OCI-LY7 (cell line): ENCODE data around the gene PRCP. TPM values are rescaled to one million over a fixed set of nuclear protein-coding genes. Genes with fewer than 3 reads are reported as not detected.
A peak's percentile ranks its signal among the peaks of the same experiment; 100 is the strongest.

Experiments
- BruUV-seq: library from RNA; stranded (reverse); fragments of 400-500 nt; replicated peaks from 2 replicates; lab custom pipeline; 2021; lab: Mats Ljungman, UMichigan
- CTCF ChIA-PET: fragments of 300-600 bp; sonication (Branson Sonifier 250); formaldehyde crosslinking; loops from one replicate; lab custom pipeline; 2022; ENCODE audit warnings: antibody characterized with exemption; ENCODE audit not compliant: unreplicated experiment; lab: Charles Lee
- POLR2A ChIA-PET: fragments of 300-600 bp; sonication (Branson Sonifier 250); formaldehyde crosslinking; loops from one replicate; lab custom pipeline; 2022; ENCODE audit warnings: antibody characterized with exemption; lab: Charles Lee
- DNase-seq: peaks from one replicate; pipeline ENCODE4 v3.0.0-alpha.2; 2015; ENCODE audit warnings: low spot score
- H2AFZ ChIP-seq: fragments of 200-600 bp; sonication (generic), shearing (Covaris generic); 2 replicates; pipeline ENCODE4 v1.6.1; 2014; ENCODE audit warnings: mild to moderate bottlenecking, antibody characterized with exemption, low read length, moderate library complexity
- H3K27ac ChIP-seq: fragments of 200-600 bp; sonication (generic); 2 replicates; pipeline ENCODE4 v1.5.1; 2014; ENCODE audit warnings: mixed run types, low read depth, mild to moderate bottlenecking, moderate library complexity, low read length, inconsistent platforms; ENCODE audit not compliant: poor library complexity, severe bottlenecking
- H3K36me3 ChIP-seq: fragments of 200-600 bp; sonication (generic); 2 replicates; pipeline ENCODE4 v1.6.1; 2014; ENCODE audit warnings: mild to moderate bottlenecking, antibody characterized with exemption, low read length, moderate library complexity, mixed read lengths; ENCODE audit not compliant: insufficient read depth
- H3K4me1 ChIP-seq: fragments of 200-600 bp; sonication (generic); 2 replicates; pipeline ENCODE4 v1.5.1; 2014; ENCODE audit warnings: mild to moderate bottlenecking, low read length; ENCODE audit not compliant: insufficient read depth, poor library complexity, severe bottlenecking
- H3K4me2 ChIP-seq: fragments of 200-600 bp; sonication (generic); 2 replicates; pipeline ENCODE4 v1.6.1; 2014; ENCODE audit warnings: mild to moderate bottlenecking, low read length
- H3K4me3 ChIP-seq: fragments of 200-600 bp; sonication (generic); 2 replicates; pipeline ENCODE4 v1.5.1; 2014; ENCODE audit warnings: mild to moderate bottlenecking, low read depth, low read length; ENCODE audit not compliant: poor library complexity, severe bottlenecking
- H3K79me2 ChIP-seq: fragments of 200-600 bp; sonication (generic); 2 replicates; pipeline ENCODE4 v1.6.1; 2016; ENCODE audit warnings: low read depth, mild to moderate bottlenecking, low read length, moderate library complexity, mixed read lengths; ENCODE audit not compliant: insufficient read depth
- H3K9me2 ChIP-seq: fragments of 200-600 bp; sonication (generic); 2 replicates; pipeline ENCODE4 v1.6.1; 2016; ENCODE audit warnings: mild to moderate bottlenecking, low read length, mixed read lengths; ENCODE audit not compliant: insufficient read depth
- H3K9me3 ChIP-seq: fragments of 200-600 bp; sonication (generic); 2 replicates; pipeline ENCODE4 v1.6.1; 2014; ENCODE audit warnings: mild to moderate bottlenecking, mixed run types, low read length, mixed read lengths
- H4K20me1 ChIP-seq: fragments of 200-600 bp; sonication (generic); 2 replicates; pipeline ENCODE4 v1.6.1; 2014; ENCODE audit warnings: mild to moderate bottlenecking, antibody characterized with exemption, low read length, moderate library complexity, mixed read lengths; ENCODE audit not compliant: insufficient read depth
- EZH2phosphoT487 ChIP-seq: fragments of 200-600 bp; sonication (generic); IDR thresholded peaks from 2 replicates; pipeline ENCODE4 v1.6.1; 2018; ENCODE audit warnings: low read depth, borderline replicate concordance, mild to moderate bottlenecking, mixed run types, antibody characterized with exemption, low read length, moderate library complexity, mixed read lengths
- intact Hi-C: fragments of 100-400 bp; cut with micrococcal nuclease; formaldehyde crosslinking; loops from one replicate; pipeline ENCODE4 v1.10.0; 2022; ENCODE audit not compliant: unreplicated experiment
- total RNA-seq, 2 experiments: library from RNA; depleted of rRNA in 1 of 2; stranded (reverse); fragments of >200 nt in 1 of 2; shearing (Covaris generic) in 1 of 2; gene quantifications; 2 replicates each; pipeline ENCODE4 v1.2.3, GENCODE V29; 2014 to 2022
- TF ChIP-seq, protein P1 (sequence below): fragments of 200-600 bp; sonication (generic); conservative IDR thresholded peaks from 2 replicates; pipeline ENCODE4 v1.5.1; 2014; ENCODE audit warnings: mild to moderate bottlenecking, antibody characterized with exemption, low read length, moderate library complexity, mixed read lengths

The PRCP gene
- total RNA-seq, 2 experiments from 2014 or later = 6.5 to 18.3 TPM

DNA sequence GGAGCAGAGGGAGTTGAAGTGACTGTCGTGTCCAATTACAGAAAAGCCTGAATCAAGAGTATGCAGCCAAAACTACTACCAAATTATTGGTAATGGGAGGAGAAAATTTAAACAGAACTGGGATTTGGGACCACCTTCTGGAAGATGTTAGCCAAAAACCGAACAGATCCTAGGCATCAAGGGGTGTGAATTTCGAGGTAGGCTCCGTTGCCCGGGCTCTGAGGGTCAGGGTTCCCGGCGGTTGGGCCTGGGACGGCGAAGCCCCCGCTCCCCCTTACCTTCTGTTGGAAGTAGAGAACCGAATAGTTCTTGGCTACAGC lies 313 bp downstream of the PRCP start:
- ChIA-PET POLR2A (interaction anchor here (0.6 to 2.5 kb wide), 11 partner anchors 10 to 390 kb away, joined by 3 to 16 read pairs (median 4); no protein-coding TSS in a partner anchor), CTCF (interaction anchor here (1.5 kb wide), 1 partner anchor 33 kb away, joined by 5 read pairs; no protein-coding TSS in a partner anchor)
- Histone ChIP-seq H3K79me2 (peaks cover 37% of the 10 kb centered on the region), H3K36me3 (no peaks in the 10 kb centered on the region; the same call in 1 of the 2 replicates), H3K9me2 (no peaks in the 10 kb centered on the region), H3K4me1 (peaks cover 53% of the 10 kb centered on the region), H3K27ac (peak overlapping the region; percentile 67), H4K20me1 (peaks cover 18% of the 10 kb centered on the region; the same call in 1 of the 2 replicates), H3K4me3 (peak overlapping the region; percentile 79), H3K4me2 (peak overlapping the region; percentile 81), H3K9me3 (no peaks in the 10 kb centered on the region), H2AFZ (peak overlapping the region; percentile 80)
- no peak for DNase-seq
- TF ChIP-seq, protein P1, sequence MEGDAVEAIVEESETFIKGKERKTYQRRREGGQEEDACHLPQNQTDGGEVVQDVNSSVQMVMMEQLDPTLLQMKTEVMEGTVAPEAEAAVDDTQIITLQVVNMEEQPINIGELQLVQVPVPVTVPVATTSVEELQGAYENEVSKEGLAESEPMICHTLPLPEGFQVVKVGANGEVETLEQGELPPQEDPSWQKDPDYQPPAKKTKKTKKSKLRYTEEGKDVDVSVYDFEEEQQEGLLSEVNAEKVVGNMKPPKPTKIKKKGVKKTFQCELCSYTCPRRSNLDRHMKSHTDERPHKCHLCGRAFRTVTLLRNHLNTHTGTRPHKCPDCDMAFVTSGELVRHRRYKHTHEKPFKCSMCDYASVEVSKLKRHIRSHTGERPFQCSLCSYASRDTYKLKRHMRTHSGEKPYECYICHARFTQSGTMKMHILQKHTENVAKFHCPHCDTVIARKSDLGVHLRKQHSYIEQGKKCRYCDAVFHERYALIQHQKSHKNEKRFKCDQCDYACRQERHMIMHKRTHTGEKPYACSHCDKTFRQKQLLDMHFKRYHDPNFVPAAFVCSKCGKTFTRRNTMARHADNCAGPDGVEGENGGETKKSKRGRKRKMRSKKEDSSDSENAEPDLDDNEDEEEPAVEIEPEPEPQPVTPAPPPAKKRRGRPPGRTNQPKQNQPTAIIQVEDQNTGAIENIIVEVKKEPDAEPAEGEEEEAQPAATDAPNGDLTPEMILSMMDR = no peak
- TF ChIP-seq EZH2phosphoT487 = no peak
- no TSS peak for BruUV-seq
- intact Hi-C loops = loop anchor here (1.0 to 10.0 kb wide), 4 partner anchors 33 to 385 kb away; partner anchors contain the start of genes ANKRD42 and PCF11

DNA sequence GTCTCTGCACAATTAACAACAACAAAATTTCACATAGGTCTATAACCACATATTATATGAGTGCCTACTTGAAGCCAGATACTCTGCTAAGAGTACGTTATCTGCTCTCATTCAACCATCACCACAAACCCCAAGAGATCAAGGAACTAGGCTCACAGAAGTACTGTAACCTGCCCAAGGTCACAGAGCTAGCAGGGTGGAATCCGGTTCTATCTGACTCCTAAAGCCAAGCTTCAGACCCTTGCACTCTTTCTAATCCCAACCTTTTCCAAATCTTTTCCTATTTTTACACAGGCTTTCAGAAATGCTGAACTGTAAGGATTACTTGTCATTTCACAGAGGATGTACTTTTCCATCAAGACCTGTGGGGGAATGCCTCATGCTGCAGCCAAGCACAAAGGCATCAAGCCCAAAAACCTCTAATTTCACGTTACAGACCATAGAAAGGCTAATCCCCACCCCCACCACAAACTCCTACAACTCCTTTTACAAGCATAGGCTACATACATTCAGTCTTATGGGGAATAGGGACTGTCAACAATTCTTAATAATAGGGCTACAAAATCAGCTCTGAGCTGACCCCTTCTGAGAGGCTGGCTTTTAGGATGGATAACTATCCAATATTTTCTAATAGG lies 927 bp downstream of the PRCP start:
- ChIA-PET CTCF (interaction anchor here (1.5 kb wide), 1 partner anchor 32 kb away, joined by 5 read pairs; no protein-coding TSS in a partner anchor), POLR2A (interaction anchor here (0.9 to 1.9 kb wide), 7 partner anchors 33 to 391 kb away, joined by 3 to 6 read pairs (median 3); no protein-coding TSS in a partner anchor)
- DNase-seq = peak; percentile 60
- Histone ChIP-seq H2AFZ (peak overlapping the region; percentile 80; the same call in 1 of the 2 replicates), H3K9me3 (no peaks in the 10 kb centered on the region), H3K27ac (peak overlapping the region; percentile 10), H3K4me2 (peak overlapping the region; percentile 81), H3K4me1 (peaks cover 47% of the 10 kb centered on the region), H3K9me2 (no peaks in the 10 kb centered on the region), H3K79me2 (peaks cover 31% of the 10 kb centered on the region), H3K4me3 (peak overlapping the region; percentile 79), H4K20me1 (peaks cover 14% of the 10 kb centered on the region; the same call in 1 of the 2 replicates), H3K36me3 (no peaks in the 10 kb centered on the region; the same call in 1 of the 2 replicates)
- BruUV-seq = TSS peak; percentile 58
- TF ChIP-seq, protein P1 = no peak
- TF ChIP-seq EZH2phosphoT487 = no peak
- intact Hi-C loops = no loop called here

DNA sequence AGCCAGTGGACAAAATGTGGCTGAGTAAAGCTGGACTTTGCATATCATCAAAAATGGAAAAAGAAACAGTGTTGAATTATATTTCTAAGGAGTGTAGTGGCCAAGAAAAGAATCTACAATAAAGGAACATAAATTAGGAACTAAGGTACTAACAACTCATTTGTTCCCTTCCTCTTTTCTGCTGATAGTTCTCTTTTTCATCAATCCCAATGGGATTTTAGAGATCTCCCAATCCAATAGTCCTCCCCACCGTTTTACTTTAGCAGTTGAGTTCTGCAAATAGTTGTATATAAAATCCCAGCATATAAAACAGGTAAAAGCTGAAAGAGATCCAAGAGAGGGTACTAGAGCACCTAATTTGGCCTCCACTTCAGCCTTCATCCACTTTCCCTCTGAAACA lies 2.0 kb downstream of the PRCP start:
- Histone ChIP-seq H3K79me2 (peaks cover 20% of the 10 kb centered on the region), H3K9me2 (no peaks in the 10 kb centered on the region), H2AFZ (no peak overlapping the region), H3K9me3 (no peaks in the 10 kb centered on the region), H3K4me3 (no peak overlapping the region), H3K4me1 (peaks cover 36% of the 10 kb centered on the region), H3K36me3 (no peaks in the 10 kb centered on the region; the same call in 1 of the 2 replicates), H3K4me2 (peak overlapping the region; percentile 81), H4K20me1 (peaks cover 10% of the 10 kb centered on the region; the same call in 1 of the 2 replicates), H3K27ac (no peak overlapping the region)
- BruUV-seq = no TSS peak
- POLR2A ChIA-PET = interaction anchor here (0.9 kb wide), 1 partner anchor 238 kb away, joined by 3 read pairs; no protein-coding TSS in a partner anchor
- intact Hi-C loops = no loop called here
- CTCF ChIA-PET = no interaction called here
- TF ChIP-seq, protein P1 = no peak
- TF ChIP-seq EZH2phosphoT487 = no peak
- no peak for DNase-seq
